Measurements from ENCODE around the gene NOLC1. TPM values are rescaled to one million over a fixed set of nuclear protein-coding genes. Genes with fewer than 3 reads are reported as not detected.

The NOLC1 gene
- total and polyA plus RNA-seq, 2 of the 13 experiments (the other 11 are each of a cell fraction or from before 2014, with no cell fraction given) = 50.6 to 81.0 TPM

DNA sequence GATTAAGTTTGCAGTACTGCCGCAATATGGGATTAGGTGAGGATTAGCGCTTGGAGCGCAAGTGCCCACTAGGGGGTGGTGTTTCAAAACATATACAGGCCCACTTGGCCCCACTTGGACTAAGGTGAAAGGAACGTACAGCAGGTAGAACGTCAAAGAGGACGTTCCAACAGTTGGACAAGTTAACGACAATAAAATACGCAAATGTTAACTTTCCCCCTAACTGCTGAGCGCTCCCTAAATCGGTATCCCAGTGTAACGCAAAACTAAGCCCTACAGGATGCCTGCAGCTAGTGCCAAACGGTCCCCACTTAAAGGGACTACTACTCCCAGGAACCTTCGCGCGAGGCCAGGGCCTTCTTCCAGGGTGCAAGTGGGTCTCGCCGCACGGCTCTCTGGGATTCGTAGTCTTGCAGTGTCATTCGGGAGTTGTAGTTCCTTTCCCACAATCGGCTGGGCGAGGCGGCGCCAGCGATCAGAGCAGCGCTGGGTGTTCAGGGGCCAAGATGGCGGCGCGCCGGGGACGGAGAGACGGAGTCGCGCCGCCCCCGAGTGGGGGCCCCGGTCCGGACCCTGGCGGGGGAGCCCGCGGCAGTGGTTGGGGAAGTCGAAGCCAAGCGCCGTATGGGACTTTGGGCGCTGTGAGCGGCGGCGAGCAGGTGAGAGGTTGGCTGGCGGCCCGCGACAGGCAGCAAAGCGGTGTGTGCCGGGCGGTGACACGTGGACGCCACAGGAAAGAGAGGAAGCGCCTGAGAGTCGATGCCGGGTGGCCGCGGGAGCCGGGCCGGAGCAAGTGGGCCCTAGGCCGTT is 19.4 kb upstream of the NOLC1 start, which contains the start of gene PPRC1 (continued):
- TF ChIP-seq SALL1 (CRISPR knock-in tag; IDR thresholded peaks at IDR 0.05) (peak; percentile 69), ZNF253 (CRISPR knock-in tag; IDR thresholded peaks at IDR 0.05; ENCODE audit: borderline replicate concordance) (no peak), ZNF883 (CRISPR knock-in tag; IDR thresholded peaks at IDR 0.05; ENCODE audit: not compliant biosample characterization) (peak; percentile 69), FOSL2 (CRISPR knock-in tag; IDR thresholded peaks at IDR 0.05) (peak; percentile 44; the same call in 1 of the 2 replicates), ZNF552 (CRISPR knock-in tag; IDR thresholded peaks at IDR 0.05; ENCODE audit: borderline replicate concordance) (peak; percentile 36; the same call in 1 of the 2 replicates), ZMYM4 (CRISPR knock-in tag; IDR thresholded peaks at IDR 0.05) (peak; percentile 68), HNRNPLL (IDR thresholded peaks at IDR 0.05; ENCODE audit: low read depth, low read length, poor library complexity, severe bottlenecking) (peak; percentile 48), ARID2 (CRISPR knock-in tag; IDR thresholded peaks at IDR 0.05; ENCODE audit: borderline replicate concordance) (no peak), HNF4G (IDR thresholded peaks at IDR 0.05; ENCODE audit: borderline replicate concordance, low read depth, low read length) (no peak), HNF4G (CRISPR knock-in tag; IDR thresholded peaks at IDR 0.05; ENCODE audit: borderline replicate concordance, low read depth) (no peak; the same call in 1 of the 2 replicates), XRCC5 (optimal IDR thresholded peaks at IDR 0.05; ENCODE audit: low read length) (peak; percentile 70), GATA4 (IDR thresholded peaks at IDR 0.05; ENCODE audit: borderline replicate concordance, low read depth) (no peak), ZNF589 (CRISPR knock-in tag; conservative IDR thresholded peaks at IDR 0.05) (no peak), FOXO1 (CRISPR knock-in tag; IDR thresholded peaks at IDR 0.05) (peak; percentile 41), ZSCAN9 (CRISPR knock-in tag; IDR thresholded peaks at IDR 0.05; ENCODE audit: borderline replicate concordance) (peak; percentile 59; the same call in 1 of the 2 replicates), SALL2 (CRISPR knock-in tag; IDR thresholded peaks at IDR 0.05) (no peak), HDAC1 (CRISPR knock-in tag; IDR thresholded peaks at IDR 0.05) (peak; percentile 85), KAT7 (CRISPR knock-in tag; IDR thresholded peaks at IDR 0.05; ENCODE audit: borderline replicate concordance) (peak; percentile 36; the same call in 1 of the 2 replicates), PHF21A (CRISPR knock-in tag; IDR thresholded peaks at IDR 0.05) (0 out of 2 replicates have a peak, but pooled peaks have one; percentile 64), HNF4A (CRISPR knock-in tag; IDR thresholded peaks at IDR 0.05) (peak; percentile 0; the same call in 1 of the 2 replicates)
- TF ChIP-seq, protein P1, sequence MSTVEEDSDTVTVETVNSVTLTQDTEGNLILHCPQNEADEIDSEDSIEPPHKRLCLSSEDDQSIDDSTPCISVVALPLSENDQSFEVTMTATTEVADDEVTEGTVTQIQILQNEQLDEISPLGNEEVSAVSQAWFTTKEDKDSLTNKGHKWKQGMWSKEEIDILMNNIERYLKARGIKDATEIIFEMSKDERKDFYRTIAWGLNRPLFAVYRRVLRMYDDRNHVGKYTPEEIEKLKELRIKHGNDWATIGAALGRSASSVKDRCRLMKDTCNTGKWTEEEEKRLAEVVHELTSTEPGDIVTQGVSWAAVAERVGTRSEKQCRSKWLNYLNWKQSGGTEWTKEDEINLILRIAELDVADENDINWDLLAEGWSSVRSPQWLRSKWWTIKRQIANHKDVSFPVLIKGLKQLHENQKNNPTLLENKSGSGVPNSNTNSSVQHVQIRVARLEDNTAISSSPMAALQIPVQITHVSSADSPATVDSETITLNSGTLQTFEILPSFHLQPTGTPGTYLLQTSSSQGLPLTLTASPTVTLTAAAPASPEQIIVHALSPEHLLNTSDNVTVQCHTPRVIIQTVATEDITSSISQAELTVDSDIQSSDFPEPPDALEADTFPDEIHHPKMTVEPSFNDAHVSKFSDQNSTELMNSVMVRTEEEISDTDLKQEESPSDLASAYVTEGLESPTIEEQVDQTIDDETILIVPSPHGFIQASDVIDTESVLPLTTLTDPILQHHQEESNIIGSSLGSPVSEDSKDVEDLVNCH (CRISPR knock-in tag; IDR thresholded peaks at IDR 0.05) = no peak
- TF ChIP-seq, protein P2, sequence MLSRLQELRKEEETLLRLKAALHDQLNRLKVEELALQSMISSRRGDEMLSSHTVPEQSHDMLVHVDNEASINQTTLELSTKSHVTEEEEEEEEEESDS (CRISPR knock-in tag; IDR thresholded peaks at IDR 0.05; ENCODE audit: borderline replicate concordance) = no peak
- TF ChIP-seq, protein P3, sequence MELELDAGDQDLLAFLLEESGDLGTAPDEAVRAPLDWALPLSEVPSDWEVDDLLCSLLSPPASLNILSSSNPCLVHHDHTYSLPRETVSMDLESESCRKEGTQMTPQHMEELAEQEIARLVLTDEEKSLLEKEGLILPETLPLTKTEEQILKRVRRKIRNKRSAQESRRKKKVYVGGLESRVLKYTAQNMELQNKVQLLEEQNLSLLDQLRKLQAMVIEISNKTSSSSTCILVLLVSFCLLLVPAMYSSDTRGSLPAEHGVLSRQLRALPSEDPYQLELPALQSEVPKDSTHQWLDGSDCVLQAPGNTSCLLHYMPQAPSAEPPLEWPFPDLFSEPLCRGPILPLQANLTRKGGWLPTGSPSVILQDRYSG (CRISPR knock-in tag; IDR thresholded peaks at IDR 0.05) = no peak
- TF ChIP-seq, protein P4, sequence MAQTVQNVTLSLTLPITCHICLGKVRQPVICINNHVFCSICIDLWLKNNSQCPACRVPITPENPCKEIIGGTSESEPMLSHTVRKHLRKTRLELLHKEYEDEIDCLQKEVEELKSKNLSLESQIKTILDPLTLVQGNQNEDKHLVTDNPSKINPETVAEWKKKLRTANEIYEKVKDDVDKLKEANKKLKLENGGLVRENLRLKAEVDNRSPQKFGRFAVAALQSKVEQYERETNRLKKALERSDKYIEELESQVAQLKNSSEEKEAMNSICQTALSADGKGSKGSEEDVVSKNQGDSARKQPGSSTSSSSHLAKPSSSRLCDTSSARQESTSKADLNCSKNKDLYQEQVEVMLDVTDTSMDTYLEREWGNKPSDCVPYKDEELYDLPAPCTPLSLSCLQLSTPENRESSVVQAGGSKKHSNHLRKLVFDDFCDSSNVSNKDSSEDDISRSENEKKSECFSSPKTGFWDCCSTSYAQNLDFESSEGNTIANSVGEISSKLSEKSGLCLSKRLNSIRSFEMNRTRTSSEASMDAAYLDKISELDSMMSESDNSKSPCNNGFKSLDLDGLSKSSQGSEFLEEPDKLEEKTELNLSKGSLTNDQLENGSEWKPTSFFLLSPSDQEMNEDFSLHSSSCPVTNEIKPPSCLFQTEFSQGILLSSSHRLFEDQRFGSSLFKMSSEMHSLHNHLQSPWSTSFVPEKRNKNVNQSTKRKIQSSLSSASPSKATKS (CRISPR knock-in tag; IDR thresholded peaks at IDR 0.05) = no peak

All from HepG2 (cell line).